Right cardiac atrium (tissue), 5 donors: ENCODE measurements around the gene ZNF3. TPM values are rescaled to one million over a fixed set of nuclear protein-coding genes. Genes with fewer than 3 reads are reported as not detected.

Experiments used
- microRNA-seq, 2 donors: library from miRNA; unstranded; fragments of <30 nt; microRNA quantifications; one replicate each; pipeline ENCODE4 v1.2.0, GENCODE V29; 2020 to 2021
- polyA plus RNA-seq: library from polyadenylated mRNA; stranded (reverse); fragments of 200-250 nt; gene quantifications from one replicate; pipeline ENCODE4 v1.2.3, GENCODE V29; 2013
- total RNA-seq, 4 donors: library from RNA; stranded (reverse); fragmentation: NEBNext Ultra II Directional; extraction: Animal tissue kit (Norgen Biotek cat#: 25700); gene quantifications; one replicate each; pipeline ENCODE4 v1.2.1, GENCODE V29; 2021
- donor health status: healthy with polysubstance abuse.
- donor health status: DM: no; HTN: yes; CAD: no.
- donor health status: DM: no; HTN: no; CAD: no.
- donor health status: DM: no; HTN: yes; CAD: no; lungs with severe emphysema.
- donor health status: DM: yes; HTN: yes; CAD: no.

Gene ZNF3
- total and polyA plus RNA-seq, 5 donors = 12.1 to 18.2 (median 18.0) TPM

Small RNAs within 50 kb of the gene (microRNA-seq; reads per million reads assigned to microRNA genes)
- gene MIR106B (850 to 1,790 reads per million in 2 donors), gene MIR25 (141 to 368 reads per million in 2 donors), gene MIR93 (1,404 to 2,236 reads per million in 2 donors)

Other genes with a start within 250 kb of the ZNF3 start
- gene OR2AE1, start 204.7 kb downstream of the ZNF3 start, total RNA-seq = under 1 TPM in 1 of 4 donors, not detected in 3; 0.43 TPM
- 0.11 TPM for gene OR2AE1, start 204.7 kb downstream of the ZNF3 start, polyA plus RNA-seq
- gene TRIM4, start 162.2 kb downstream of the ZNF3 start, total RNA-seq = 10 to 100 TPM in 2 of 4 donors, 1 to 10 TPM in 2; 8.8 to 11.2 (median 10.0) TPM
- gene TRIM4, start 162.2 kb downstream of the ZNF3 start, polyA plus RNA-seq = 7.6 TPM
- gene GJC3, start 152.1 kb downstream of the ZNF3 start, total RNA-seq = under 1 TPM in 2 of 4 donors, not detected in 2; 0.20 to 0.53 TPM
- 0.43 TPM for gene GJC3, start 152.1 kb downstream of the ZNF3 start, polyA plus RNA-seq
- 10 to 100 TPM; 10.7 to 28.8 (median 16.1) TPM for gene AZGP1, start 105.7 kb downstream of the ZNF3 start, total RNA-seq
- gene AZGP1, start 105.7 kb downstream of the ZNF3 start, polyA plus RNA-seq = 17.0 TPM
- 10 to 100 TPM; 39.7 to 52.7 (median 50.4) TPM for gene ZKSCAN1, start 66.1 kb downstream of the ZNF3 start, total RNA-seq
- 9.8 TPM for gene ZKSCAN1, start 66.1 kb downstream of the ZNF3 start, polyA plus RNA-seq
- 1 to 10 TPM; 7.1 to 8.6 (median 7.7) TPM for gene ZSCAN21, start 31.9 kb downstream of the ZNF3 start, total RNA-seq
- gene ZSCAN21, start 31.9 kb downstream of the ZNF3 start, polyA plus RNA-seq = 6.2 TPM
- 100 to 1,000 TPM; 112 to 126 (median 117) TPM for gene COPS6, start 7.2 kb upstream of the ZNF3 start, total RNA-seq
- gene COPS6, start 7.2 kb upstream of the ZNF3 start, polyA plus RNA-seq = 131 TPM
- gene MCM7, start 19.7 kb upstream of the ZNF3 start, total RNA-seq = 10 to 100 TPM; 14.2 to 26.9 (median 21.6) TPM
- 16.7 TPM for gene MCM7, start 19.7 kb upstream of the ZNF3 start, polyA plus RNA-seq
- 10 to 100 TPM; 10.1 to 15.4 (median 14.0) TPM for gene AP4M1, start 19.9 kb upstream of the ZNF3 start, total RNA-seq
- gene AP4M1, start 19.9 kb upstream of the ZNF3 start, polyA plus RNA-seq = 10.7 TPM
- 10 to 100 TPM; 29.7 to 37.7 (median 32.9) TPM for gene TAF6, start 37.6 kb upstream of the ZNF3 start, total RNA-seq
- gene TAF6, start 37.6 kb upstream of the ZNF3 start, polyA plus RNA-seq = 33.9 TPM
- gene CNPY4, start 37.9 kb upstream of the ZNF3 start, total RNA-seq = 10 to 100 TPM in 3 of 4 donors, 1 to 10 TPM in 1; 9.1 to 14.7 (median 12.1) TPM
- gene CNPY4, start 37.9 kb upstream of the ZNF3 start, polyA plus RNA-seq = 13.9 TPM
- gene MBLAC1, start 45.2 kb upstream of the ZNF3 start, total RNA-seq = 1 to 10 TPM; 3.0 to 4.4 (median 3.5) TPM
- 4.6 TPM for gene MBLAC1, start 45.2 kb upstream of the ZNF3 start, polyA plus RNA-seq
- gene LAMTOR4, start 67.2 kb upstream of the ZNF3 start, total RNA-seq = 100 to 1,000 TPM in 2 of 4 donors, 10 to 100 TPM in 2; 88.7 to 118 (median 108) TPM
- gene LAMTOR4, start 67.2 kb upstream of the ZNF3 start, polyA plus RNA-seq = 193 TPM
- 10 to 100 TPM in 2 of 4 donors, 1 to 10 TPM in 2; 7.2 to 11.5 (median 9.7) TPM for gene TRAPPC14, start 77.0 kb upstream of the ZNF3 start, total RNA-seq
- gene TRAPPC14, start 77.0 kb upstream of the ZNF3 start, polyA plus RNA-seq = 7.7 TPM
- gene GAL3ST4, start 86.9 kb upstream of the ZNF3 start, total RNA-seq = 1 to 10 TPM; 2.0 to 3.5 (median 2.3) TPM
- 1.7 TPM for gene GAL3ST4, start 86.9 kb upstream of the ZNF3 start, polyA plus RNA-seq
- gene GPC2, start 95.7 kb upstream of the ZNF3 start, total RNA-seq = under 1 TPM; 0.09 to 0.78 (median 0.29) TPM
- gene GPC2, start 95.7 kb upstream of the ZNF3 start, polyA plus RNA-seq = 0.38 TPM
- gene STAG3, start 96.2 kb upstream of the ZNF3 start, total RNA-seq = 1 to 10 TPM in 1 of 4 donors, under 1 TPM in 2, not detected in 1; 0.64 to 1.1 (median 0.91) TPM
- 0.41 TPM for gene STAG3, start 96.2 kb upstream of the ZNF3 start, polyA plus RNA-seq
- not detected for gene PVRIG, start 138.2 kb upstream of the ZNF3 start, total RNA-seq
- gene PVRIG, start 138.2 kb upstream of the ZNF3 start, polyA plus RNA-seq = 0.07 TPM
- not detected for gene SPDYE3, start 226.0 kb upstream of the ZNF3 start, total RNA-seq
- 0.20 TPM for gene SPDYE3, start 226.0 kb upstream of the ZNF3 start, polyA plus RNA-seq